ENCODE data around the gene B3GNT7. TPM values are rescaled to one million over a fixed set of nuclear protein-coding genes. Genes with fewer than 3 reads are reported as not detected.
A peak's percentile ranks its signal among the peaks of the same experiment; 100 is the strongest.

B3GNT7 gene
- total RNA-seq, 1 donor from 2014 or later = not detected

GRCh38 chr2:231383416-231384108, 11.9 kb upstream of the B3GNT7 start:
- Mint-ChIP-seq H3K9me3 (peaks cover 13% of the 10 kb centered on the region), H3K4me3 (no peak overlapping the region), H3K4me1 (ENCODE audit: low read depth) (no peaks in the 10 kb centered on the region), H3K27me3 (ENCODE audit: insufficient read depth) (peaks cover 7% of the 10 kb centered on the region), H3K36me3 (ENCODE audit: low read depth) (no peaks in the 10 kb centered on the region), H3K27ac (no peak overlapping the region)
- DNase-seq (ENCODE audit: low spot score) = no peak
- intact Hi-C loops (cut with micrococcal nuclease) = no loop called here

DNA sequence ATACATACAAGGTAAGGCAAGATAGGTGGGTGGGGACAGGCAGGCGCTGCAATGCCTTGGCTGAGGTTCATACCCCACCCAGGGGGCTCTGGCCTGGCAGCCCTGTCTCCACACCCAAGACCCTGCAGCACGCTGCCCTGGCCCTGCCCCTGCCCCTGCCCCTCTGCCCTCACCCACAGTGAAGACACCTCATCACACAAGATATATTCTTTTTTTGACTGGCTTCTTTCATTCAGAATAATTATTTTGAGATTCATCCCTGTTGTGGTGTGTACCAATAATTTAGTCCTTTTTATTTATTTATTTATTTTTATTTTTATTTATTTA, 11.4 kb upstream of the B3GNT7 start:
- no peaks in the 10 kb centered on the region for H3K4me1 Mint-ChIP-seq (ENCODE audit: low read depth)
- peaks cover 7% of the 10 kb centered on the region for H3K27me3 Mint-ChIP-seq (ENCODE audit: insufficient read depth)
- no peak overlapping the region for H3K27ac Mint-ChIP-seq
- H3K36me3 Mint-ChIP-seq (ENCODE audit: low read depth) = no peaks in the 10 kb centered on the region
- intact Hi-C loops (cut with micrococcal nuclease) = no loop called here
- DNase-seq (ENCODE audit: low spot score) = no peak
- peaks cover 13% of the 10 kb centered on the region for H3K9me3 Mint-ChIP-seq
- H3K4me3 Mint-ChIP-seq = no peak overlapping the region

GRCh38 chr2:231384970-231385369, 10.5 kb upstream of the B3GNT7 start:
- Mint-ChIP-seq H3K4me3 (no peak overlapping the region), H3K4me1 (ENCODE audit: low read depth) (no peaks in the 10 kb centered on the region), H3K27me3 (ENCODE audit: insufficient read depth) (peaks cover 7% of the 10 kb centered on the region), H3K9me3 (peaks cover 13% of the 10 kb centered on the region), H3K36me3 (ENCODE audit: low read depth) (no peaks in the 10 kb centered on the region), H3K27ac (no peak overlapping the region)
- intact Hi-C loops (cut with micrococcal nuclease) = no loop called here
- no peak for DNase-seq (ENCODE audit: low spot score)

- no peak overlapping the region for H3K4me3 Mint-ChIP-seq
- H3K27ac Mint-ChIP-seq = no peak overlapping the region
- no peaks in the 10 kb centered on the region for H3K36me3 Mint-ChIP-seq (ENCODE audit: low read depth)
- no peak for DNase-seq (ENCODE audit: low spot score)
- peaks cover 9% of the 10 kb centered on the region for H3K27me3 Mint-ChIP-seq (ENCODE audit: insufficient read depth)
- intact Hi-C loops (cut with micrococcal nuclease) = no loop called here
- no peaks in the 10 kb centered on the region for H3K4me1 Mint-ChIP-seq (ENCODE audit: low read depth)
- peaks cover 13% of the 10 kb centered on the region for H3K9me3 Mint-ChIP-seq
Observed at GRCh38 chr2:231385429-231385828, 10.1 kb upstream of the B3GNT7 start.

GRCh38 chr2:231386446-231386845, 9.1 kb upstream of the B3GNT7 start:
- intact Hi-C loops (cut with micrococcal nuclease) = no loop called here
- H3K36me3 Mint-ChIP-seq (ENCODE audit: low read depth) = no peaks in the 10 kb centered on the region

DNA sequence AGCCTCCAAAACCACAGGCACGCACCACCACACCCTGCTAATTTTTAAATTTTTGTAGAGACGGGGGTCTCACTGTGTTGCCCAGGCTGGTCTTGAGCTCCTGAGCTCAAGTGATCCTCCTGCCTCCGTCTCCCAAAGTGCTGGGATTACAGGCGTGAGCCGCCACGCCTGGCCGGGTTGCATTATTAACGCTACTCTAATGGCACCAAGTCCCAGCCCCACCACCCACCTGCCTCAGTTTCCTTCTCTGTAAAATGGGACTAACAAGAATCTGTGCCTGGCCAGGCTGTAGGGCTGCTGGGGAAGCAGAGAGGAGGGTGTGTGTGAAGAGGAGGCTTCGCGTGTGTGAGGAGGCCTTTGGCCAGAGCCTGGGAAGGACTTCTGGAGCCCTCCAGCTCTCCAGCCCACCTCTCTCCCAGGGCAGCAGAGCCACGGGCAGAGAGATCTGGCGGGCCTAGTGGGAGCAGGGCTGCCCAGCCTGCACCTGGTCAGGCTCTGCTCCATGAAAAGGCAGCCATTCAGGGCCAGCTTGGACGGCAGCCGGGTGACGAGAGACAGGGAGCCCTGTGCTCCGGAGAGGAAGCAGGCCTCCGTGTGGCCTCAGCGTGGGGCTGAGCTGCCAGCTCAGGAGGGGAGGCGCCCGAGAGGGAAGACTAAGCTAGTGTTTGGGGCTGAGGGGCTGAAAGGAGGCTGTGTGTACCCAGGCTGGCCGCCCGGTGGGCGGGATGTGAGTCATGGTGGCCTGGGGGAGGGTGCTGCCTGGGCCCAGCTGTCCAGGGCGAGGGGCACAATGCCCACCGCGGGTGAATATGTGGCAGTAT, 7.4 kb upstream of the B3GNT7 start:
- no peaks in the 10 kb centered on the region for H3K36me3 Mint-ChIP-seq (ENCODE audit: low read depth)
- H3K9me3 Mint-ChIP-seq = peaks cover 13% of the 10 kb centered on the region
- DNase-seq (ENCODE audit: low spot score) = no peak
- H3K27ac Mint-ChIP-seq = no peak overlapping the region
- H3K27me3 Mint-ChIP-seq (ENCODE audit: insufficient read depth) = peaks cover 7% of the 10 kb centered on the region
- peaks cover 2% of the 10 kb centered on the region for H3K4me1 Mint-ChIP-seq (ENCODE audit: low read depth)
- no peak overlapping the region for H3K4me3 Mint-ChIP-seq
- intact Hi-C loops (cut with micrococcal nuclease) = no loop called here

More at GRCh38 chr2:231386446-231386845, 9.1 kb upstream of the B3GNT7 start:
- Mint-ChIP-seq H3K27ac (no peak overlapping the region), H3K4me1 (ENCODE audit: low read depth) (no peaks in the 10 kb centered on the region), H3K4me3 (no peak overlapping the region), H3K27me3 (ENCODE audit: insufficient read depth) (peaks cover 9% of the 10 kb centered on the region), H3K9me3 (peaks cover 13% of the 10 kb centered on the region)
- DNase-seq (ENCODE audit: low spot score) = no peak

DNA sequence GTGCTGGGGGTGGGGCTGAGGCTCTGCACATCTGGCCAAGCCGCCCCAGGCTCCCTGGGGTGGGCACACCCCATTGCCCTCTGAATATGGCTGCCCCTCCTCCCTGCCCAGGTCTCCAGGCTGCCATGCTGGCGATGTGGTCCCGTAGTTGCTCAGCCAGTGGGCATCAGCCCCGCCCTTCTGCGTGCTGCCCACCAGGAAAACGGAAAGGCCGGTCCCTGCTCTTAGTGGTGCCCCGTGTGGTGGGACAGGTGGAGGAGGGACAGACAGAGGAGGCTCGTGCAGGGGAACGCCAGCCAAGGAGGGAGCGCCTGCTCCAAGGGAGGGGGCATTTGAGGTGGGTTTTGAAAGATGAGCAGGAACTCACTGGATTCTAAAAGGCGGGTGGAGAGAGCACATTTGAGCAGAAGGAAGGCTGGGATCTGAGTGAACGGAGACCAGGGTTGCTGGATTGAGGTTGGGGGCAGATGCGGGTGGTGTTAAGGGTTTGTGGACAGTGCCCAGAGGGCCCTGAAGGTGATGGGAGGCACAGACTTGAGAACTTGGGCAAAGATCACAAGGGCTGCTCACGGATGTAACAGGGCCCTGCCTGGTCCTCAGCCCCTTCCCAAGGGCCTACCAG, 6.7 kb upstream of the B3GNT7 start:
- Mint-ChIP-seq H3K36me3 (ENCODE audit: low read depth) (peaks cover 2% of the 10 kb centered on the region), H3K9me3 (peaks cover 11% of the 10 kb centered on the region), H3K27ac (no peak overlapping the region), H3K4me3 (no peak overlapping the region), H3K4me1 (ENCODE audit: low read depth) (peaks cover 10% of the 10 kb centered on the region), H3K27me3 (ENCODE audit: insufficient read depth) (peaks cover 12% of the 10 kb centered on the region)
- no peak for DNase-seq (ENCODE audit: low spot score)
- intact Hi-C loops (cut with micrococcal nuclease) = no loop called here

DNA sequence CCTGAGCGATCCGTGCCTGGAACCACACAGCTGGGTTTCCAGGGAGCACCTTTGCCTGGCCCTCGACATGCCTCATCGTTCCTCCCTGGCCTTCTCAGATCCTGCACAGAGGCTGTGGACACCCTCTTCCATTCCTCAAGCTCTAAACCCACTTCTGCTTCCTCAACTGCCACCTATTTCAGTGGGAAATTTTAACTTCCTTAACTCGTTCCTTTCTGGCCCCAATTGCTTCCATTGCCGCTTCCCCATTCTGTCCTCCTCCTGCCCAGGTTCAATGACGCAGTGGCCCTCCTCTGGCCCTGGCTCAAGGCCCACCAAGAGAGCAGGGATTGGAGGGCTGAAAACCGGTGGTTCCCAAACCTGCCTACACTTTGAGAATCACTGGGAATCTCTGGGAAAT, 4.8 kb upstream of the B3GNT7 start:
- intact Hi-C loops (cut with micrococcal nuclease) = no loop called here
- H3K9me3 Mint-ChIP-seq = no peaks in the 10 kb centered on the region
- H3K4me1 Mint-ChIP-seq (ENCODE audit: low read depth) = peaks cover 10% of the 10 kb centered on the region
- H3K27me3 Mint-ChIP-seq (ENCODE audit: insufficient read depth) = peaks cover 22% of the 10 kb centered on the region
- no peak overlapping the region for H3K27ac Mint-ChIP-seq
- peaks cover 2% of the 10 kb centered on the region for H3K36me3 Mint-ChIP-seq (ENCODE audit: low read depth)
- H3K4me3 Mint-ChIP-seq = no peak overlapping the region
- DNase-seq (ENCODE audit: low spot score) = no peak

- Mint-ChIP-seq H3K4me3 (no peak overlapping the region), H3K9me3 (no peaks in the 10 kb centered on the region), H3K36me3 (ENCODE audit: low read depth) (peaks cover 2% of the 10 kb centered on the region), H3K27me3 (ENCODE audit: insufficient read depth) (peaks cover 26% of the 10 kb centered on the region), H3K27ac (no peak overlapping the region), H3K4me1 (ENCODE audit: low read depth) (peaks cover 10% of the 10 kb centered on the region)
- intact Hi-C loops (cut with micrococcal nuclease) = no loop called here
- DNase-seq (ENCODE audit: low spot score) = no peak
Observed at GRCh38 chr2:231391981-231392380, 3.5 kb upstream of the B3GNT7 start.

- Mint-ChIP-seq H3K27ac (no peak overlapping the region), H3K27me3 (ENCODE audit: insufficient read depth) (peaks cover 28% of the 10 kb centered on the region)
Observed at GRCh38 chr2:231392431-231393148, 2.9 kb upstream of the B3GNT7 start.

GRCh38 chr2:231393149-231394131, 2.1 kb upstream of the B3GNT7 start:
- Mint-ChIP-seq H3K4me3 (no peak overlapping the region), H3K9me3 (no peaks in the 10 kb centered on the region), H3K27ac (peak overlapping the region; percentile 59), H3K4me1 (ENCODE audit: low read depth) (peaks cover 10% of the 10 kb centered on the region), H3K36me3 (ENCODE audit: low read depth) (peaks cover 2% of the 10 kb centered on the region), H3K27me3 (ENCODE audit: insufficient read depth) (peaks cover 30% of the 10 kb centered on the region)
- intact Hi-C loops (cut with micrococcal nuclease) = no loop called here
- no peak for DNase-seq (ENCODE audit: low spot score)

More at GRCh38 chr2:231392431-231393148, 2.9 kb upstream of the B3GNT7 start:
- peaks cover 2% of the 10 kb centered on the region for H3K36me3 Mint-ChIP-seq (ENCODE audit: low read depth)
- no peak overlapping the region for H3K4me3 Mint-ChIP-seq
- peaks cover 10% of the 10 kb centered on the region for H3K4me1 Mint-ChIP-seq (ENCODE audit: low read depth)
- no peak for DNase-seq (ENCODE audit: low spot score)
- intact Hi-C loops (cut with micrococcal nuclease) = no loop called here
- no peaks in the 10 kb centered on the region for H3K9me3 Mint-ChIP-seq

All from activated T-helper 1 cell treated with anti-CD3 and anti-CD28 coated beads, Interleukin-12 subunit alpha, Interleukin-12 subunit beta, Interleukin-2, Interleukin-4 antibody, amounts not matched to agents 30 ng/mL and 10 ng/mL and 1 ng/mL, durations not matched to agents 14 hours and 24 hours and 36 hours (primary cell).